ENCODE results near the gene DNAJC3. TPM values are rescaled to one million over a fixed set of nuclear protein-coding genes. Genes with fewer than 3 reads are reported as not detected.
A peak's percentile ranks its signal among the peaks of the same experiment; 100 is the strongest.

The DNAJC3 gene
- total RNA-seq, 1 donor from 2014 or later = 51.7 TPM

DNA sequence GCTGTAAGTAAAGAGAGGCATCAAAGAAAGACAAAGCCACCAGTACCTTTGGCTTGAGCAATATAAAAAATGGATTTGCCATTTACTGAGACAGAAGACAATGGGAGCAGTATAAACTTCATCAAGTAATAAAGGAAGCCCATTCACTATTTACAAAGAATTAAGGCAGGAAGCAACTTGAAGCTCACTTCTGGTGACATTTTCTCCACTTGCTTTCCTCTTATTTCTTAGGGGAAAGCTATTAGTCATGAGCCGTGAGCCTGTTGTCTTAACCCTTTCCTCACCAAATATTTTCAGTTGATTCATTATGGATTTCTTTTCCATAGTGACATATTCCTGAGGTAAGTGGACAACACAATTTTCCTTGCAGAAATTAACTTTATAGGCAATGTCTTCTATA is 156.8 kb downstream of the DNAJC3 start:
- Mint-ChIP-seq H3K9me3 (ENCODE audit: unreplicated experiment) (peaks cover 12% of the 10 kb centered on the region), H3K4me1 (ENCODE audit: low read depth, unreplicated experiment) (peaks cover 7% of the 10 kb centered on the region), H3K27ac (ENCODE audit: unreplicated experiment) (no peak overlapping the region), H3K27me3 (ENCODE audit: low read depth, unreplicated experiment) (no peaks in the 10 kb centered on the region), H3K4me3 (ENCODE audit: unreplicated experiment) (peak overlapping the region; percentile 35), H3K36me3 (ENCODE audit: low read depth, unreplicated experiment) (peaks cover 13% of the 10 kb centered on the region)
- peak; percentile 18 for DNase-seq (ENCODE audit: low read depth)
- FAIRE-seq = no peak
- Histone ChIP-seq H3K27ac (ENCODE audit: low read depth, low read length) (no peak overlapping the region), H3K36me3 (ENCODE audit: insufficient read depth, low read length) (no peaks in the 10 kb centered on the region), H3K79me2 (ENCODE audit: insufficient read depth, low read length) (no peaks in the 10 kb centered on the region), H3K4me1 (ENCODE audit: insufficient read depth, low read length) (peaks cover 8% of the 10 kb centered on the region), H4K20me1 (ENCODE audit: insufficient read depth, low read length) (no peaks in the 10 kb centered on the region), H3K4me3 (ENCODE audit: insufficient read depth, low read depth, low read length) (peak overlapping the region; percentile 4), H3K9me3 (ENCODE audit: insufficient read depth, low read depth, low read length) (no peaks in the 10 kb centered on the region), H2AFZ (ENCODE audit: low read depth, low read length) (no peak overlapping the region), H3K9ac (ENCODE audit: low read length) (peak overlapping the region; percentile 23), H3K27me3 (ENCODE audit: insufficient read depth, low read length) (no peaks in the 10 kb centered on the region), H3K4me2 (ENCODE audit: low read length) (peak overlapping the region; percentile 51)
- TF ChIP-seq, protein P1, sequence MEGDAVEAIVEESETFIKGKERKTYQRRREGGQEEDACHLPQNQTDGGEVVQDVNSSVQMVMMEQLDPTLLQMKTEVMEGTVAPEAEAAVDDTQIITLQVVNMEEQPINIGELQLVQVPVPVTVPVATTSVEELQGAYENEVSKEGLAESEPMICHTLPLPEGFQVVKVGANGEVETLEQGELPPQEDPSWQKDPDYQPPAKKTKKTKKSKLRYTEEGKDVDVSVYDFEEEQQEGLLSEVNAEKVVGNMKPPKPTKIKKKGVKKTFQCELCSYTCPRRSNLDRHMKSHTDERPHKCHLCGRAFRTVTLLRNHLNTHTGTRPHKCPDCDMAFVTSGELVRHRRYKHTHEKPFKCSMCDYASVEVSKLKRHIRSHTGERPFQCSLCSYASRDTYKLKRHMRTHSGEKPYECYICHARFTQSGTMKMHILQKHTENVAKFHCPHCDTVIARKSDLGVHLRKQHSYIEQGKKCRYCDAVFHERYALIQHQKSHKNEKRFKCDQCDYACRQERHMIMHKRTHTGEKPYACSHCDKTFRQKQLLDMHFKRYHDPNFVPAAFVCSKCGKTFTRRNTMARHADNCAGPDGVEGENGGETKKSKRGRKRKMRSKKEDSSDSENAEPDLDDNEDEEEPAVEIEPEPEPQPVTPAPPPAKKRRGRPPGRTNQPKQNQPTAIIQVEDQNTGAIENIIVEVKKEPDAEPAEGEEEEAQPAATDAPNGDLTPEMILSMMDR (IDR thresholded peaks at IDR 0.05; ENCODE audit: insufficient read depth, low read depth, low read length) = no peak

DNA sequence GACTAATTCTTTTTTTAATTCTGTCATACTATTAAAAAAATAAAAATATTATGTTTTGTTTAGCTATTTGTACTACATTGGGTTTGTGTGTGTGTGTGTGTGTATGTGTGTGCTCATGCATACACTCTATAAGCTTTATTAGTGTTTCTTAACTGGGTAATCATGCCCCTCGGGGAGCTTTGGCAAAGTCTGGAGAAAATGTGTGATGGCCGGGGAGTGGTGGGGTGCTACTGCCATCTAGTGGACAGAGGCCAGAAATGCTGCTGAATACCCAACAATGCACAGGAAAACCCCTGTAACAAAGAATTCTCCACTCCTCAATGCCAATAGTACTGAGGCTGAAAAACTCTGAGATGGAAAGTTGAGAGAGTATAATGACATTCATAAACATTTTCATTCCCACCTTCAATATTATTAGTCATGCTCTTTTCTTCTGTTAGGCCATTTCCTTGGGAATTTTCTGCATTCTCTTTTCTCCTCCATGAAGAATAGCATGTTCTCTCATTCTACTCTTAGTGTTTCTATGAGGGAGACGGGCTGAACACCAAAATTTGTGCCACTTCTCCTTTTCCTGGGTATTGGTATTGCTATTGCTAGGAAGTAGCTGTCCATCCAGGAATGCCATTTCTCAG is 157.3 kb downstream of the DNAJC3 start:
- Histone ChIP-seq H3K27me3 (ENCODE audit: insufficient read depth, low read length) (no peaks in the 10 kb centered on the region), H3K4me3 (ENCODE audit: insufficient read depth, low read depth, low read length) (no peak overlapping the region), H3K27ac (ENCODE audit: low read depth, low read length) (no peak overlapping the region), H3K9ac (ENCODE audit: low read length) (no peak overlapping the region), H3K36me3 (ENCODE audit: insufficient read depth, low read length) (no peaks in the 10 kb centered on the region), H4K20me1 (ENCODE audit: insufficient read depth, low read length) (no peaks in the 10 kb centered on the region), H2AFZ (ENCODE audit: low read depth, low read length) (no peak overlapping the region), H3K79me2 (ENCODE audit: insufficient read depth, low read length) (no peaks in the 10 kb centered on the region), H3K4me2 (ENCODE audit: low read length) (peak overlapping the region; percentile 51), H3K4me1 (ENCODE audit: insufficient read depth, low read length) (peaks cover 8% of the 10 kb centered on the region), H3K9me3 (ENCODE audit: insufficient read depth, low read depth, low read length) (no peaks in the 10 kb centered on the region)
- Mint-ChIP-seq H3K4me1 (ENCODE audit: low read depth, unreplicated experiment) (peaks cover 7% of the 10 kb centered on the region), H3K4me3 (ENCODE audit: unreplicated experiment) (peak overlapping the region; percentile 45), H3K27ac (ENCODE audit: unreplicated experiment) (no peak overlapping the region), H3K9me3 (ENCODE audit: unreplicated experiment) (peaks cover 8% of the 10 kb centered on the region), H3K27me3 (ENCODE audit: low read depth, unreplicated experiment) (no peaks in the 10 kb centered on the region), H3K36me3 (ENCODE audit: low read depth, unreplicated experiment) (peaks cover 8% of the 10 kb centered on the region)
- TF ChIP-seq, protein P1 (IDR thresholded peaks at IDR 0.05; ENCODE audit: insufficient read depth, low read depth, low read length) = peak; percentile 96
- no peak for TF ChIP-seq EZH2 (IDR thresholded peaks at IDR 0.05; ENCODE audit: insufficient read depth, low read length)
- DNase-seq (ENCODE audit: low read depth) (peak; percentile 25), FAIRE-seq (peak; percentile 17)

DNA sequence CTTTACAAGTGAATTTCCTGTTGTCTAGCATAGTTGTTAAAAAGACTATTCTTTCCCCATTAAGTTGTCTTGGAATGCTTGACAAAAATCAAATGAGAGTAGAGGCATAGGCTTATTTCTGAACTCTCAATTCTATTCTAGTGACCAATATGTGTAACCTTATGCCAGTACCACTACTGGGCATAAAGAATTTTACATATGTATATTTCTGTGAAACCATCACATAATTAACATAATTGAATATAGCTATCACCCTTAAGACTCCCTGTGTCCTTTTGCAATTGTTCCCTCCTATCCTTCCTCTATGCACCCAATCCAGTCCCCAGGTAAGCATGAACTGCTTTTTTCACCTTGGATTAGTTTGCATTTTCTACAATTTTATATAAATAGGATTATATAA is 165.0 kb downstream of the DNAJC3 start:
- no peaks in the 10 kb centered on the region for H3K79me2 ChIP-seq (ENCODE audit: insufficient read depth, low read length)
- H3K4me1 ChIP-seq (ENCODE audit: insufficient read depth, low read length) = no peaks in the 10 kb centered on the region
- no peak for FAIRE-seq
- no peak for DNase-seq (ENCODE audit: low read depth)
- no peaks in the 10 kb centered on the region for H3K36me3 ChIP-seq (ENCODE audit: insufficient read depth, low read length)
- Mint-ChIP-seq H3K27ac (ENCODE audit: unreplicated experiment) (no peak overlapping the region), H3K4me1 (ENCODE audit: low read depth, unreplicated experiment) (no peaks in the 10 kb centered on the region), H3K9me3 (ENCODE audit: unreplicated experiment) (peaks cover 4% of the 10 kb centered on the region), H3K27me3 (ENCODE audit: low read depth, unreplicated experiment) (no peaks in the 10 kb centered on the region), H3K36me3 (ENCODE audit: low read depth, unreplicated experiment) (peaks cover 20% of the 10 kb centered on the region), H3K4me3 (ENCODE audit: unreplicated experiment) (no peak overlapping the region)
- TF ChIP-seq, protein P1 (IDR thresholded peaks at IDR 0.05; ENCODE audit: insufficient read depth, low read depth, low read length) = no peak
- TF ChIP-seq EZH2 (IDR thresholded peaks at IDR 0.05; ENCODE audit: insufficient read depth, low read length) = no peak
- H3K9me3 ChIP-seq (ENCODE audit: insufficient read depth, low read depth, low read length) = no peaks in the 10 kb centered on the region
- no peak overlapping the region for H3K4me2 ChIP-seq (ENCODE audit: low read length)
- H3K4me3 ChIP-seq (ENCODE audit: insufficient read depth, low read depth, low read length) = no peak overlapping the region
- no peak overlapping the region for H3K9ac ChIP-seq (ENCODE audit: low read length)
- H3K27me3 ChIP-seq (ENCODE audit: insufficient read depth, low read length) = no peaks in the 10 kb centered on the region
- H4K20me1 ChIP-seq (ENCODE audit: insufficient read depth, low read length) = no peaks in the 10 kb centered on the region
- H3K27ac ChIP-seq (ENCODE audit: low read depth, low read length) = no peak overlapping the region
- H2AFZ ChIP-seq (ENCODE audit: low read depth, low read length) = no peak overlapping the region
